ENCODE measurements around the gene EPS8. TPM values are rescaled to one million over a fixed set of nuclear protein-coding genes. Genes with fewer than 3 reads are reported as not detected.
A peak's percentile ranks its signal among the peaks of the same experiment; 100 is the strongest.

EPS8 gene
- total RNA-seq (2022) (85.3 and 96.2 TPM in 2 replicates), Bru-seq, nascent RNA (percentile 93 among the genes with signal in this experiment), BruChase-seq, experiment 1, labeled RNA remaining after a 6-hour chase (percentile 85 among the genes with signal in this experiment), BruChase-seq, experiment 2, labeled RNA remaining after a 2-hour chase (percentile 86 among the genes with signal in this experiment)
- long read RNA-seq, transcript EPS8-221 (21 exons, 3,873 nt), result major isoform, 204 of 251 reads
- long read RNA-seq, transcript EPS8-222 (22 exons, 3,904 nt), result minor isoform, 5 of 251 reads
- long read RNA-seq, partial matches to known transcripts, result 14 of 251 reads
- long read RNA-seq, other reads (novel, unspliced or antisense), result 28 of 251 reads

DNA sequence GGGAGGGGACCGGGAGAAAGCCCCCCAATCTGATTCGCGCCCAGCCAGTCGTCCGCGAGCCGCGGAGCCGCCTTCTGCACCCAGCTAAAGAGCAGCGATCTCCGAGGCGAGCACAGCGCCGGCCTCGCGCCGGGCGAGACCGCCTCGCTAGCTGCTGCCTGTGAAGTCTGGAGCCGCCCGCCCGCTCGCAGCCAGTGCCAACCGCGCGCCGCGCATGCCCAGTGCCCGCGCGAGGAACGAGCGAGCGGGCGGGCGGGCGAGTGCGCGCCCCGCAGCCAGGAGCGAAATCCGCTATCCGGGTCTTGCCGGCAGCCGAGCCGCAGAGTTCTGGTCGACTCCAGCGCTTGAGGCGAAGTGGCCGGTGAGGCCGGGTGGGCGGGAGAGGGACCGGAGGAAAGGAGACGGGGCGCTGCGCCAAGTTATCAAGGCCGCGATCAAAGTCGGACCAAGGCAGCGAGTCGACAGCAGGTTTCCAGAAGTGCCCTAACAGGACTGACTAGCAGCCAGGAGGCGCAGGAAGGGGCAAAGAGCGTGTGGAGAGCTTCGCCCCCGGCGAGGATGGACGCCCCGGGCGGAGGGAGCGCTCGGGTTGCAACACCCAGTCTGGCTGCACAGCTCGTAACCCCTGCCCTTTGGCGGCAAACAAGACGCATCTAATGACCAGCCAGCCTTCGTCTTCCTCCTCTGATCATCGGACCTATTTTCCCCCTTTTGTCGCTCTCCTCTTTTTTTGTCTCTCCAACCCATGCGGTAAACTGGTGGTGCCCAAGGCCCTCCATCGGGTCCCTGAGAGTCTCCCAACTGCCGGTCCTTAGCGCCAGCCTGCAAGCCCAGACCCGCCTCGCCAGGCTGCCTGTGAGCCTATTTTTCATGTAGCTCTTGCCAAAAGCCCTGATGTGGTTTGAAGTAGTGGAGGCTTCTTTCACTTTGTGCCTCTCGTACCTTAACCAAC lies at the start of gene EPS8:
TSS of gene EPS8 (minus strand) at position 169 of the 952 bp plus-strand sequence. CDS start 106,437 bp downstream, outside the sequence.
- H3K27me3 Mint-ChIP-seq (ENCODE audit: insufficient read depth, unreplicated experiment), result no peaks in the 10 kb centered on the region
- no peaks in the 10 kb centered on the region for H3K36me3 Mint-ChIP-seq (ENCODE audit: insufficient read depth, unreplicated experiment)
- H3K4me1 Mint-ChIP-seq (ENCODE audit: insufficient read depth, unreplicated experiment), result peaks cover 28% of the 10 kb centered on the region
- TF ChIP-seq, protein P1, sequence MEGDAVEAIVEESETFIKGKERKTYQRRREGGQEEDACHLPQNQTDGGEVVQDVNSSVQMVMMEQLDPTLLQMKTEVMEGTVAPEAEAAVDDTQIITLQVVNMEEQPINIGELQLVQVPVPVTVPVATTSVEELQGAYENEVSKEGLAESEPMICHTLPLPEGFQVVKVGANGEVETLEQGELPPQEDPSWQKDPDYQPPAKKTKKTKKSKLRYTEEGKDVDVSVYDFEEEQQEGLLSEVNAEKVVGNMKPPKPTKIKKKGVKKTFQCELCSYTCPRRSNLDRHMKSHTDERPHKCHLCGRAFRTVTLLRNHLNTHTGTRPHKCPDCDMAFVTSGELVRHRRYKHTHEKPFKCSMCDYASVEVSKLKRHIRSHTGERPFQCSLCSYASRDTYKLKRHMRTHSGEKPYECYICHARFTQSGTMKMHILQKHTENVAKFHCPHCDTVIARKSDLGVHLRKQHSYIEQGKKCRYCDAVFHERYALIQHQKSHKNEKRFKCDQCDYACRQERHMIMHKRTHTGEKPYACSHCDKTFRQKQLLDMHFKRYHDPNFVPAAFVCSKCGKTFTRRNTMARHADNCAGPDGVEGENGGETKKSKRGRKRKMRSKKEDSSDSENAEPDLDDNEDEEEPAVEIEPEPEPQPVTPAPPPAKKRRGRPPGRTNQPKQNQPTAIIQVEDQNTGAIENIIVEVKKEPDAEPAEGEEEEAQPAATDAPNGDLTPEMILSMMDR (IDR thresholded peaks at IDR 0.05; ENCODE audit: unreplicated experiment), result no peak
- H3K27ac Mint-ChIP-seq (ENCODE audit: low read depth, unreplicated experiment), result peak within 1 kb of the TSS; percentile 91
- TSS peak; percentile 70 for BruUV-seq (replicated peaks)
- H3K4me3 Mint-ChIP-seq (ENCODE audit: unreplicated experiment), result peak within 1 kb of the TSS; percentile 85
- intact Hi-C loops (cut with micrococcal nuclease), result loop anchor here (1.0 to 5.0 kb wide), 3 partner anchors 66 to 127 kb away; no protein-coding TSS in a partner anchor
- CTCF ChIA-PET, result interaction anchor here (0.5 to 2.4 kb wide), 15 partner anchors 9 to 534 kb away, joined by 3 to 15 read pairs (median 4); no protein-coding TSS in a partner anchor
- peak; percentile 88 for DNase-seq (ENCODE audit: unreplicated experiment)
- H3K9me3 Mint-ChIP-seq (ENCODE audit: unreplicated experiment), result peaks cover 6% of the 10 kb centered on the region
- POLR2A ChIA-PET, result interaction anchor here (0.5 to 6.5 kb wide), 38 partner anchors 9 to 1016 kb away, joined by 3 to 72 read pairs (median 6); partner anchors contain the start of gene STRAP

DNA sequence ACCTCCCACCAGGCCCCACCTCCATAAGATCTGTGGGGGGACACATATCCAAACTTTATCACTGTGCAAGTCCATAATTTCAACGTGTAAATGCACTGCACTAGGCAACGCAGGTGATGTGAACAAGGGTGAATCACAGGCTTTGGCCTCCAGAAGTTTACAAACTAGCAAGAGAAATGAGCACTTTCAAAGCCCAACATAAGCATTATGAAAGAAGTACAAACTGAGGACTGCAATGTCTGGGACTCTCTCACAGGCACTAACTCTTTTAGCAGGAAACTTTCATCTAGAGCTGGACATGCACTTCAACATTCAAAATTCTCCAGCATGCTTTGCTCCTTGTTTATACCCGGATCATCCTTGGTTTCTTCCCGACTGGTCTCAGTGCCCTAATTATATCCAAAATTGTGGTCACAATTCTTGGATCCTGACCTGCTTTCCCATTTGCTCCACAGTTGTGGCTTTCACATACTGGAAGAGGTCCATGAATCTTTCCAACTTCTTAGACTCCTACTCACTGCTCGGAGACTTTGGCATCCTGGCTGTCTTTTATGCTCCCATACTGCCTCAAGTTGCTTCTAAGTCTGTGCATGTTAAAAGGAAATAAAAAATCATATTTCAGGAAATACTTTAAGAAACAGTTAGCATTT lies 48.1 kb upstream of the EPS8 start:
- Mint-ChIP-seq H3K36me3 (ENCODE audit: insufficient read depth, unreplicated experiment) (no peaks in the 10 kb centered on the region), H3K4me3 (ENCODE audit: unreplicated experiment) (no peak overlapping the region), H3K27ac (ENCODE audit: low read depth, unreplicated experiment) (no peak overlapping the region), H3K9me3 (ENCODE audit: unreplicated experiment) (no peaks in the 10 kb centered on the region), H3K4me1 (ENCODE audit: insufficient read depth, unreplicated experiment) (peaks cover 10% of the 10 kb centered on the region), H3K27me3 (ENCODE audit: insufficient read depth, unreplicated experiment) (no peaks in the 10 kb centered on the region)
- no TSS peak for BruUV-seq (replicated peaks)
- DNase-seq (ENCODE audit: unreplicated experiment), result no peak
- TF ChIP-seq, protein P1 (IDR thresholded peaks at IDR 0.05; ENCODE audit: unreplicated experiment), result no peak
- POLR2A ChIA-PET, result no interaction called here
- intact Hi-C loops (cut with micrococcal nuclease), result no loop called here
- CTCF ChIA-PET, result interaction anchor here (0.7 kb wide), 1 partner anchor 285 kb away, joined by 3 read pairs; no protein-coding TSS in a partner anchor

DNA sequence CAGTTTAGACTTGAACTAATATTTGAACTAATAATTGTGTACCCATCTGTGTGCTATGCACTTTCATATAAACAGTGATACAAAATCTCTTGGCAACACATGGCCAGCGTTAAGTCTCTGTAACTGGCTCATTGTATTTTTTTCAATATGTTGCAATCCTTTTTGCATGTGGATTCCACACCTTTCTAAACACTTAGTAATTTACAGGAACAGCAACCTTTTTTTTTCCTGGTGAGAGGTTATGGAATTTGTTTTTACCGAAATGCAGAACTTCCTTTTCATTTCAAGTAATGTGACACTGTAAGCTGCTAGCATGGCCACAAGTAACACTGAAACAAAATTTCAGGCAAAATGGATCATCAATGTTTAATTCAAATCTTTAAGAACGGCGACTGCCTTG lies 45.4 kb upstream of the EPS8 start:
- ChIA-PET POLR2A (interaction anchor here (2.6 kb wide), 1 partner anchor 46 kb away, joined by 12 read pairs; the partner anchor contains the start of gene EPS8), CTCF (interaction anchor here (0.7 kb wide), 1 partner anchor 935 kb away, joined by 3 read pairs; no protein-coding TSS in a partner anchor)
- TF ChIP-seq, protein P1 (IDR thresholded peaks at IDR 0.05; ENCODE audit: unreplicated experiment), result no peak
- intact Hi-C loops (cut with micrococcal nuclease), result no loop called here
- Mint-ChIP-seq H3K4me3 (ENCODE audit: unreplicated experiment) (no peak overlapping the region), H3K27ac (ENCODE audit: low read depth, unreplicated experiment) (peak overlapping the region; percentile 32), H3K36me3 (ENCODE audit: insufficient read depth, unreplicated experiment) (no peaks in the 10 kb centered on the region), H3K4me1 (ENCODE audit: insufficient read depth, unreplicated experiment) (peaks cover 12% of the 10 kb centered on the region), H3K27me3 (ENCODE audit: insufficient read depth, unreplicated experiment) (no peaks in the 10 kb centered on the region), H3K9me3 (ENCODE audit: unreplicated experiment) (no peaks in the 10 kb centered on the region)
- DNase-seq (ENCODE audit: unreplicated experiment), result peak; percentile 45
- no TSS peak for BruUV-seq (replicated peaks)

All from MCF 10A (cell line).